GM15510 (cell line): ENCODE data around the gene CFAP97D2.

Source experiments
- POLR2A ChIP-seq: IDR thresholded peaks from 3 replicates; pipeline ENCODE4 v1.6.1; 2011; ENCODE audit warnings: borderline replicate concordance; ENCODE audit not compliant: insufficient read length; ENCODE audit errors: extremely low read depth

Gene CFAP97D2

DNA sequence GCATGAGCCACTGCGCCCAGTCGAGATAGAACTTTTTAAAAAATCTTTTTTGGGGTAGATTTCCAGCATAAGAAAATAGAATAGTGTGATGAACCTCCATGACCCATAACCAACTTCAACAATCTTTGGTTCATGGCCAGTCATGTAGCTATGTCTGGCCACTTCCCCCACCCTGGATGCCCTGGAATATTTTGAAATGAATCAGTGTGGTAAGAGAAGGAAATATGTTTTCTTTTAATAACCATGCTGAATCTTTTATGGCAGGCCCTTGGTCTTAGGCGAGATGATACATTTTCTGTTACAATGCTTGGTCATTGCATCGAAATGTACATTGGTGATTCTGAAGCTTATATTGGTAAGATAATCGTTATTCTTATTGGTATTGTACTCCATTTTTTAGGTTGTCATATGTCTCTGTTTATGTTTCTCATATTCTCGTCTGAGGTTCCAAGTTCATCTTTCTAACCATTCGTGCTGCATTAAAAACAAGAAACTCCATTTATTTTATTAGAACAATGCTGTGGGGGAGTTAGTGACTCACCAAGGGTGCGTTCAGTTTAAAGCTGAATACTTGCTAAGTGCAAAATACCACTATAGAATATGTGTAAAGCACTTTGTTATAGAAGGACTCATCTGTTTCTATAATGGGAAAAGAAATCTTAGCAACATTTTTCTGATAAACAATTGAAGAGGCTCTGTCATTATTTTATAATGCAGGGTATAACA is 86.0 kb downstream of the CFAP97D2 start:
- no peak for TF ChIP-seq POLR2A

- no peak for TF ChIP-seq POLR2A
Measured at GRCh38 chr13:114266241-114266640, 87.2 kb downstream of the CFAP97D2 start.

DNA sequence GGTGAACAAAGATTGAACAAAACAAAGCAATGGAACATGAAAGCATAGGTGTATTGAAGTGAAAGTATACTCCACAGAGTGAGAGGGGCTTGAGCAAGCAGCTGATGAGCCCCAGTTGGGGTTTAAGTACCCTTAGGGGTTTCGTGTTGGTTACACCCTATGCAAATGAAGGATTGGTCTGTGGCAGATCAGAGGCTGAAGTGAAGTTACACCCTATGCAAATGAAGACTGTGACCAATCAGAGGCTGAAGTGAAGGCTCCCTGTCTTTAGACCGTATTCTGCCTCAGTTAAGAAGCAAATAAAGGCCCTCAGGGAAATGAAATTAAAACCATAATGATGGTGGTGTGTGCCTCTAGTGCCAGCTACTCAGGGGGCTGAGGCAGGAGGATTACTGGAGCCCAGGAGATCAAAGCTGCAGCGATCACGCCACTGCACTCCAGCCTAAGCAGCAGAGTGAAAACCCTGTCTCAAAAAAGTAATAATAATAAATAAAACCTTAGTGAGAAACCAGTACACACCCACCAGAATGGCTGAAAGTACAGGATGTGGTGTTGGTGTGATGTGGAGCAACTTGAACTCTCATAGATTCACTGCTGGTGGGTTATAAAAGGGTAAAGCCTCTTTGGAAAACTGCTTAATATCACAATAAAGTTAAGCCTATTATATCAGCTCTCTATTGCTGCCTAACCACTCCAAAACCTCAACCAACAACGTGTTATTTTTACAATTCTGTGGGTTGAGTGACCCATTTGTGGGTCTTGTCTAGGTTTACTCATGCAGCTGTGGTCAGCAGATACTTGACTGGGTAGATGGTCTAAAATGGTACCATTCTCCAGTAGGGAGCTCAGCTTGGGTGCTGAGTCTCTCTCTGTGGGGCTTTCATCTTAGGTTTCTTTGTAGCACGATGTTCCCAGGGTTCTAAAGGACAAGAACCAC is 89.6 kb downstream of the CFAP97D2 start:
- no peak for TF ChIP-seq POLR2A

GRCh38 chr13:114269281-114269770 is 90.3 kb downstream of the CFAP97D2 start:
- no peak for TF ChIP-seq POLR2A
